ENCODE results near the gene CCS. TPM values are rescaled to one million over a fixed set of nuclear protein-coding genes. Genes with fewer than 3 reads are reported as not detected.
"Not testable (repeated sequence)": the region's sequence is repeated elsewhere in the genome, so short reads cannot be mapped to it uniquely, and the experiment has no call there.

The CCS gene
- total RNA-seq, 1 donor from 2014 or later, result 31.1 TPM

DNA sequence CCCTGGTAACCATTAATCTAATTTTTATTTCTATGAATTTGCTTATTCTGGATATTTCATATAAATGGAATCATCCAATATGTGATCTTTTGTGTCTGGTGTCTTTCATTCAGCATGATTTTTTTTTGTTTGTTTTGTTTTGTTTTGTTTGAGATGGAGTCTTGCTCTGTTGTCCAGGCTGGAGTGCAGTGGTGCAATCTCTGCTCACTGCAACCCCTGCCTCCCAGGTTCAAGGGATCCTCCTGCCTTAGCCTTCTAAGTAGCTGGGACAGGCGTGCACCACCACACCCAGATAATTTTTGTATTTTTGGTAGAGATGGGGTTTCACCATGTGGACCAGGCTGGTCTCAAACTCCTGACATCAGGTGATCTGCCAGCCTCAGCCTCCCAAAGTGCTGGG is 7.5 kb upstream of the CCS start:
- DNase-seq (ENCODE audit: low spot score); H3K27ac Mint-ChIP-seq; H3K27me3 Mint-ChIP-seq (ENCODE audit: low read depth); H3K4me1 Mint-ChIP-seq (ENCODE audit: low read depth); H3K4me3 Mint-ChIP-seq (ENCODE audit: low read depth); intact Hi-C loops (cut with micrococcal nuclease); H3K36me3 Mint-ChIP-seq (ENCODE audit: low read depth); H3K9me3 Mint-ChIP-seq: not testable (repeated sequence)

DNA sequence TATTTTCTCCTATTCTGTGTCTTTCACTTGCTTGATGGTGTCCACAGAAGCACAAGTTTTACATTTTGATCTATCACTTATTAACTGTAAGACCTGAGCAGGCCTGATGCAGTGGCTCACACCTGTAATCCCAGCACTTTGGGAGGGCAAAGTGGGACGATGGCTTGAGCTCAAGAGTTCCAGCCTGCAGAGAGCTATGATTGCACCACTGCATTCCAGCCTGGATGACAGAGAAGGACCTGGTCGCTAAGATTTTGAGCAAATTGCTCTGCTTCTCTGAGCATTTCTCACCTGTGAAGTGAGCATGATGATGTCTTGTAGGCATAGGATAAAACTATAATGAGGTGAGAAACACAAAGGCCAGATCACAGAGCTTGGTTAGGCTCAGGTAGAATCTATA is 6.8 kb upstream of the CCS start:
- no peak overlapping the region for H3K4me3 Mint-ChIP-seq (ENCODE audit: low read depth)
- H3K27me3 Mint-ChIP-seq (ENCODE audit: low read depth), result no peaks in the 10 kb centered on the region
- H3K4me1 Mint-ChIP-seq (ENCODE audit: low read depth), result no peaks in the 10 kb centered on the region
- intact Hi-C loops (cut with micrococcal nuclease), result no loop called here
- no peak for DNase-seq (ENCODE audit: low spot score)
- peaks cover 6% of the 10 kb centered on the region for H3K9me3 Mint-ChIP-seq
- H3K36me3 Mint-ChIP-seq (ENCODE audit: low read depth), result no peaks in the 10 kb centered on the region
- H3K27ac Mint-ChIP-seq, result no peak overlapping the region

DNA sequence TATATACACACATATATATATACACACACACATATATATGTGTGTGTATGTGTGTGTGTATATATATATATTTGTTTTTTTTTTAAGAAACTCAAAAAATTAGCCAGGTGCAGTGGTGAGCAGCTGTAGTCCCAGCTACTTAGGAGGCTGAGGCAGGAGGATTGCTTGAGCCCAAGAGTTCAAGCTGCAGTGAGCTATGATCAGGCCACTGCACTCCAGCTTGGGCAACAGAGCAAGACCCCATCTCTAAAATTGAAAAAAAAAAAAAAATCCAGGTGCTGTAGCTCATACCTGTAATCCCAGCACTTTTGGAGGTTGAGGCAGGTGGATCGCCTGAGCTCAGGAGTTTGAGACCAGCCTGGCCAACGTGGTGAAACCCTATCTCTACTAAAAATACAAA is 3.7 kb upstream of the CCS start:
- H3K9me3 Mint-ChIP-seq; H3K27ac Mint-ChIP-seq; intact Hi-C loops (cut with micrococcal nuclease); DNase-seq (ENCODE audit: low spot score); H3K4me3 Mint-ChIP-seq (ENCODE audit: low read depth); H3K27me3 Mint-ChIP-seq (ENCODE audit: low read depth); H3K4me1 Mint-ChIP-seq (ENCODE audit: low read depth); H3K36me3 Mint-ChIP-seq (ENCODE audit: low read depth): not testable (repeated sequence)

DNA sequence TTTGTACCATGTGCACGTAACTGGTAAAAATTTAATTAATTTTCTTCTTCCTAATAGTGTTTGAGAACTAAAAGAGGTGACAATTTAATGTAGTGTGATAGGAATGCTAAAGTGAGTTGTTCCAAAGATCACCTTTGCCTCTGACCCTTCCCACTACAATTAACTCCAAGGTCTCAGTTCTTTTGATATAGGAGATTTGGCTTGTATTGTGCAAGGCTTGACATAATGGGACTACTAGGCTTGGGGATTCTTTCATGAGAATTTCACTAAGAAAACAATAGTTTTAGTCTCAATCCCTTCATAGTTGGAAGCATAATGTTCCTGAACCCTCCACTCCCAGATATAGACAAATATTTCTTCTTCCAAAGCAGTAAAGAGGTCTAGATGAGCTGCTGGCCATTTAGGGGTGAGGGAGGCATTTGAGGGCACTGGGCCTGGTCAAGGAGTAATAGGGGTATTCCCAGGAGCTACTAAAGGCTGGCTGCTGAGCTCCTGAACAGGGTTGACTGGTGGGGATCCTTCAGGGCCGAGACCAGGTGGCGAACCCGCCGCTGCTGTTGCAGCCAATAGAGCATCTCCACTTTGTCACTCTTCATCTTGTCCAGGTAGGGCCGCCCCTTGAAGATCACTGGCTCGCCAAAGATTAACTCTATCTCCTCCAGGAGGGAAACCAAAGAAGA is 2.8 kb upstream of the CCS start:
- intact Hi-C loops (cut with micrococcal nuclease), result no loop called here

DNA sequence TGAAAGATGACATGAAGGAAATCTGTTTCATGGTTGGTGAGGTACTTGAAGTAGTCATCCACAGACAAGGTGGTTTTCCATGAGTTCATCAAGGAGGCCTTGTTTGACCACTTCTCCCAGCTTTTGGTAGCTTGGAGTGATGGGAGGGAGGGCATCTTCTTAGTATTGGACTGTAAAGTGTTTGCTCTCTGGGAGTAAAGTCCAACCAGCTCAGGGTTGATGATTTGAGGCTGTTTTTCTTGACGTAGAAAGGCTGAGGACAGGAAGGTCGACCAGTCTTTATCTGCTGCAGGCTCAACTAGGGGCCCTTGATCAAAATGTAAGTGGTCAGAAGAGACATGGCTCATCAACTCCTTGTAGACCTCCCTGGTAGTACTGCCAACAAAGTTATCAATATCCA is 1.8 kb upstream of the CCS start:
- Mint-ChIP-seq H3K27me3 (ENCODE audit: low read depth) (no peaks in the 10 kb centered on the region), H3K36me3 (ENCODE audit: low read depth) (no peaks in the 10 kb centered on the region), H3K9me3 (no peaks in the 10 kb centered on the region), H3K4me3 (ENCODE audit: low read depth) (no peak overlapping the region), H3K27ac (no peak overlapping the region), H3K4me1 (ENCODE audit: low read depth) (peaks cover 16% of the 10 kb centered on the region)
- intact Hi-C loops (cut with micrococcal nuclease), result no loop called here
- DNase-seq (ENCODE audit: low spot score), result no peak

More for the DNA sequence above, 2.8 kb upstream of the CCS start:
- no peaks in the 10 kb centered on the region for H3K27me3 Mint-ChIP-seq (ENCODE audit: low read depth)
- peaks cover 12% of the 10 kb centered on the region for H3K4me1 Mint-ChIP-seq (ENCODE audit: low read depth)
- DNase-seq (ENCODE audit: low spot score), result no peak
- no peak overlapping the region for H3K4me3 Mint-ChIP-seq (ENCODE audit: low read depth)
- no peaks in the 10 kb centered on the region for H3K9me3 Mint-ChIP-seq
- H3K27ac Mint-ChIP-seq, result no peak overlapping the region
- H3K36me3 Mint-ChIP-seq (ENCODE audit: low read depth), result no peaks in the 10 kb centered on the region

DNA sequence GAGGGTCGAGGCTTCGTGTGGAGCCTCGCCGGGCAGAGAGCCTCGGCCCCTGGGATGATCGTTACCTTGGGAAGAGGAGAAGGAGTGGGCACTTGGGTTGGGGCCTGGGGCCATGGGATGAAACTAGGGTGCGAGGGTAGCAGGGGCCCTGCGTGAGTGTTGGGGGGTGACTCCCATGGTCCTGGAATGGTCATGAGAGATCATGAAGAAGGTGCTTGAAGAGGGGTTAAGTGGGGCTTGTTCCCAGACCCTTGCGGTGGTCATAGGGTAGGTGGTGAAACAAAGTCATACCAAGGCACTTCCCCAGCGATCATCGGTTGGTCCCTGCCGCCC is 284 bp downstream of the CCS start:
- Mint-ChIP-seq H3K27me3 (ENCODE audit: low read depth) (no peaks in the 10 kb centered on the region), H3K4me1 (ENCODE audit: low read depth) (peaks cover 16% of the 10 kb centered on the region), H3K4me3 (ENCODE audit: low read depth) (peak overlapping the region; percentile 98), H3K36me3 (ENCODE audit: low read depth) (no peaks in the 10 kb centered on the region), H3K27ac (peak overlapping the region; percentile 94), H3K9me3 (no peaks in the 10 kb centered on the region)
- no peak for DNase-seq (ENCODE audit: low spot score)
- intact Hi-C loops (cut with micrococcal nuclease), result loop anchor here (1.0 to 2.0 kb wide), 2 partner anchors 23 to 46 kb away; partner anchors contain the start of genes RBM14 and RBM4

DNA sequence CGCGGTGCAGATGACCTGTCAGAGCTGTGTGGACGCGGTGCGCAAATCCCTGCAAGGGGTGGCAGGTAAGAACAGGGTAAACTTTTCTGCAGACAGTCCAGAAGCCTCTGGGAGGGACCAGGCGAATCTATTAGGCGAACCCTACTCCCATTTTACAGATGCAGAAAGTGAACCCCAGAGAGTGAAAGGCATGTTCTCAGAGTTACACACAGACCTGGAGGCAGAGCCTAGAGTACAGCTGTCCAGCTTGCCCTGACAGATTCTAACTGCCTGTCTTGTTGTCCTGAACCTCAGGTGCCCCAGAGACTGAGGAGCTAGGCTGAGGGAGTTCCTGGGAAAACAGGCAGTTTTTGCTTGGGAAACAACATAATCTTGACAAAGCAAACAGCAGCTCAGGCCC is 665 bp downstream of the CCS start:
- DNase-seq (ENCODE audit: low spot score), result no peak
- peaks cover 16% of the 10 kb centered on the region for H3K4me1 Mint-ChIP-seq (ENCODE audit: low read depth)
- no peaks in the 10 kb centered on the region for H3K27me3 Mint-ChIP-seq (ENCODE audit: low read depth)
- no peak overlapping the region for H3K27ac Mint-ChIP-seq
- peaks cover 1% of the 10 kb centered on the region for H3K36me3 Mint-ChIP-seq (ENCODE audit: low read depth)
- peak overlapping the region; percentile 98 for H3K4me3 Mint-ChIP-seq (ENCODE audit: low read depth)
- H3K9me3 Mint-ChIP-seq, result no peaks in the 10 kb centered on the region
- intact Hi-C loops (cut with micrococcal nuclease), result loop anchor here (1.0 to 2.0 kb wide), 2 partner anchors 23 to 45 kb away; partner anchors contain the start of genes RBM14 and RBM4

DNA sequence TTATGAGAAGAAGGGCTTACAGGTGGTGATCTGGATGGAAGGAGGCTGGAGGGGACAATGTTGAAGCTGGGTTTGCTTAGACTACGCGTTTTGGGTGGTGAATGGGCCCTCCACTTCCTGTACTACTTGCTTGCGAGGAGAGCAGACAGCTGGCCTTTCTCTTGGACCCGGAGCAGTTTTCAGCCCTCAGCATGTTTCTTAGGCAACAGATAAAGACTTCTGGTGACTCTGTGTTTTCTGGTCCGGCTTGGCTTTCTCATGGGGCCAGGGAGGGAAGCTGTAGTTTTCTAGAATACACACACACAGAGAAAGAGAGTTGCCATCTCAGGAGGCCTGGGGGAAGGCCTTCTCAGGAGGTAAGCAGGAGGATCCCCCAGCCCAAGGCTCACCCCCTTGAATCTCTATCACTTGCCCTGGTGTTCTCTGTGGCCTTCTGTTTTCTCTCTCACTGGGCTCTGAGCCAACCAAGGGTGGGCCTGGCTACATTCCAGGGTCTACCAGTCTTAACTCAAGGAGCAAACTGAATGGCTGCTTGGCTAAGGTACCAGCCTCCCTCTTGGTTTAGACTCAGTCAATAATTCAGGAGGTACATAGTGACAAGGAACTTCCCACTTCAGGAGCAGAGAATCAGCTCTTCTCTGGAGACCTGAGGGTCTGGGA is 2.4 kb downstream of the CCS start:
- H3K4me1 Mint-ChIP-seq (ENCODE audit: low read depth), result peaks cover 16% of the 10 kb centered on the region
- H3K9me3 Mint-ChIP-seq, result no peaks in the 10 kb centered on the region
- intact Hi-C loops (cut with micrococcal nuclease), result no loop called here
- H3K36me3 Mint-ChIP-seq (ENCODE audit: low read depth), result peaks cover 8% of the 10 kb centered on the region
- peak overlapping the region; percentile 51 for H3K4me3 Mint-ChIP-seq (ENCODE audit: low read depth)
- H3K27ac Mint-ChIP-seq, result peak overlapping the region; percentile 3
- no peaks in the 10 kb centered on the region for H3K27me3 Mint-ChIP-seq (ENCODE audit: low read depth)
- no peak for DNase-seq (ENCODE audit: low spot score)

DNA sequence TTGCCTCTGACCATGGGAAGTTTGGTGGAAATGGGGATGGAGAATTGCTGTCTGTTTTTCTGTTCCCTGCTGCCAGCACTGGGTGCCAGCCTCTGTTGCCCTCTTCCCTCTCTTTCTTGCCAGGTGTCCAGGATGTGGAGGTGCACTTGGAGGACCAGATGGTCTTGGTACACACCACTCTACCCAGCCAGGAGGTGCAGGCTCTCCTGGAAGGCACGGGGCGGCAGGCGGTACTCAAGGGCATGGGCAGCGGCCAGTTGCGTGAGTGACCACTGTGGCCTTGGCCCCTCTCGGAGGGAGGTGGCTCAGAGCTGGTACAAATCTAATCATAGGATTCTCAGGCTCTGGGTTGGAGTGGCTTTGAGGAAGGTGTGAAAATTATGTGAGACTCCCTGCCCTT is 6.0 kb downstream of the CCS start:
- Mint-ChIP-seq H3K27ac (no peak overlapping the region), H3K4me3 (ENCODE audit: low read depth) (no peak overlapping the region), H3K36me3 (ENCODE audit: low read depth) (peaks cover 20% of the 10 kb centered on the region), H3K4me1 (ENCODE audit: low read depth) (peaks cover 8% of the 10 kb centered on the region), H3K27me3 (ENCODE audit: low read depth) (no peaks in the 10 kb centered on the region), H3K9me3 (no peaks in the 10 kb centered on the region)
- intact Hi-C loops (cut with micrococcal nuclease), result no loop called here
- no peak for DNase-seq (ENCODE audit: low spot score)

DNA sequence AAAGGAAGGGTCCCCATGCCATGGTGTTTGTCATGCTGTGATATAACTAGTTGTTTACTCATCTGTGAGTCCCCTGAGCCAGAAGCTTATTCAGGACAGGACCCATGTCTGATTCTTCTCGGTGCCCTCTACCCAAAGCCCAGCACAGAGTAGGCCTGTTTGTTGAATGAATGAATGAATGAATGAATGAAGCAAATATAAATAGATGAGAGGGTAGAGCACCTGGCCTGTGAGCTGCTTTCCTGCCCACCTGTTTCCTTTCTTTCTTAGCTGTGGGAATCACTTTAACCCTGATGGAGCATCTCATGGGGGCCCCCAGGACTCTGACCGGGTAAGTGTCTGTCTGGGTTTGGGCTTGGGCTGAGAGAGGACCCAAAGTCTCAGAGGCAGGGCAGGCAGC is 7.2 kb downstream of the CCS start:
- H3K4me1 Mint-ChIP-seq (ENCODE audit: low read depth), result peaks cover 3% of the 10 kb centered on the region
- H3K9me3 Mint-ChIP-seq, result no peaks in the 10 kb centered on the region
- DNase-seq (ENCODE audit: low spot score), result no peak
- intact Hi-C loops (cut with micrococcal nuclease), result no loop called here
- H3K36me3 Mint-ChIP-seq (ENCODE audit: low read depth), result peaks cover 23% of the 10 kb centered on the region
- no peak overlapping the region for H3K27ac Mint-ChIP-seq
- no peak overlapping the region for H3K4me3 Mint-ChIP-seq (ENCODE audit: low read depth)
- no peaks in the 10 kb centered on the region for H3K27me3 Mint-ChIP-seq (ENCODE audit: low read depth)

DNA sequence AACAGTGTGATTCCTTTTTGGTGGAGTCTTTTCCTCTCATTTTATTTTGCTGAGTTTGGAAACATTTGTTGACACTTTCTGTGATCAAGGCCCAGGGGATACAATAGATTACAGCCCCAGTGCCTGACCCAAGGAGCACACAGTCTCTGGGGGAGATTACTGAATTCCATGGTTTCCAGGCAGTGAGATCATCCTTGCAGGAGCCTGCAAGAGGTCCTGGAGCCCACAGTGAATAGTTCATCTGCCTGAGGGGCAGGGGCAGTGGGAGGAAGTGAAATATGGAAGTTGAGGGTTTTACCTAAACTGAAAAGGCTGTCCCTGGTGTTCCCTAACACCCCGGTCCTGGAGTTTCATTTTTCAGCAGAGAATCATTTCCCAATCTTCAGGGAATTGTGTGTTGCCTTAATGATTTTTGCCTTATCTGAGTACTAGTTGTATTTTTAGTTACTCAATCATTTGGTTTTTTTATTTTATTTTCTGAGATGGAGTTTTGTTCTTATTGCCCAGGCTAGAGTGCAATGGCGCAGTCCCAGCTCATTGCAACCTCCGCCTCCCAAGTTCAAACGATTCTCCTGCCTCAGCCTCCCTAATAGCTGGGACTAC is 7.7 kb downstream of the CCS start:
- H3K27me3 Mint-ChIP-seq (ENCODE audit: low read depth), result no peaks in the 10 kb centered on the region
- no peak overlapping the region for H3K4me3 Mint-ChIP-seq (ENCODE audit: low read depth)
- H3K4me1 Mint-ChIP-seq (ENCODE audit: low read depth), result no peaks in the 10 kb centered on the region
- H3K27ac Mint-ChIP-seq, result no peak overlapping the region
- intact Hi-C loops (cut with micrococcal nuclease), result no loop called here
- H3K9me3 Mint-ChIP-seq, result no peaks in the 10 kb centered on the region
- peaks cover 27% of the 10 kb centered on the region for H3K36me3 Mint-ChIP-seq (ENCODE audit: low read depth)
- no peak for DNase-seq (ENCODE audit: low spot score)

DNA sequence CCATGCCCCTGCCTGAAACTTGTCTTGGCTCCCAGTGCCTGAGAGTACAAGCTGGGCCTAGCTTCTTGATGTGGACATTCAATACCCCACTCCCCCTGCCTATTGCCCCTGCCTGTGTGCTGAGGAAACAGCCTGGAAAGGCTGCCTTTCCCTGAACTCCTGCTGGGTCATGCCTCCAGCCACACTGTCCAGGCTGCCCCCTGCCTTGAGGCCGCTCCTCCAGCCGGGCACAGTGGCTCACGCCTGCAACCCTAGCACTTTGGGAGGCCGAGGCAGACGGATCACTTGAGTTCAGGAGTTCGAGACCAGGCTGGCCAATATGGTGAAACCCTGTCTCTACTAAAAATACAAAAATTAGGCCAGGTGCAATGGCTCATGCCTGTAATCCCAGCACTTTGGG is 10.1 kb downstream of the CCS start:
- Mint-ChIP-seq H3K27ac (no peak overlapping the region), H3K27me3 (ENCODE audit: low read depth) (no peaks in the 10 kb centered on the region), H3K9me3 (no peaks in the 10 kb centered on the region), H3K4me1 (ENCODE audit: low read depth) (no peaks in the 10 kb centered on the region), H3K4me3 (ENCODE audit: low read depth) (no peak overlapping the region), H3K36me3 (ENCODE audit: low read depth) (peaks cover 30% of the 10 kb centered on the region)
- intact Hi-C loops (cut with micrococcal nuclease), result no loop called here
- no peak for DNase-seq (ENCODE audit: low spot score)

DNA sequence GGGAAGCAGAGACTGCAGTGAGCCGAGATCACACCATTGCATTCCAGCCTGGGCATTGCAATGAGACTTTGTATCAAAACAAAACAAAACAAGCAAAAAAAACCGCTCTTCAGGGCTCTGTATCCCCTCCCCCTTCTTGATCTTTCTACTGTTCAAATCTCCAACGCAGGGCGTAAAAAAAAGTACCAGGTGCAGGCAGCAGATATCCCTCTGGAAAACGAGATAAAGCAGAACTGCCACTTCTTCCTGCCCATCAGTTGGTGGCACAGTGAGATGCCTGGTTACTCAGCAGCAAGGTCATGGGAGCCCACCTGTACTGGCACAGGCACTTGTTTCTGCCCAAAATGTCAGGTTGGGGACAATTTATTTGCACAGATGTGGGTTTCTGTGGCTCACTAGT is 11.2 kb downstream of the CCS start:
- intact Hi-C loops (cut with micrococcal nuclease), result no loop called here
- DNase-seq (ENCODE audit: low spot score), result no peak
- H3K9me3 Mint-ChIP-seq, result no peaks in the 10 kb centered on the region
- no peaks in the 10 kb centered on the region for H3K27me3 Mint-ChIP-seq (ENCODE audit: low read depth)
- no peaks in the 10 kb centered on the region for H3K4me1 Mint-ChIP-seq (ENCODE audit: low read depth)
- peaks cover 24% of the 10 kb centered on the region for H3K36me3 Mint-ChIP-seq (ENCODE audit: low read depth)
- H3K27ac Mint-ChIP-seq, result no peak overlapping the region
- H3K4me3 Mint-ChIP-seq (ENCODE audit: low read depth), result no peak overlapping the region

All from activated T-helper 2 cell treated with anti-CD3 and anti-CD28 coated beads, Interferon-gamma antibody, Interleukin-2, Interleukin-4, amounts not matched to agents 10 μg/mL and 5 μg/mL and 100 μg/mL, durations not matched to agents 14 hours and 24 hours and 36 hours (primary cell).